Gastrocnemius medialis (tissue), 4 donors: ENCODE data around the gene FHL3. TPM values are rescaled to one million over a fixed set of nuclear protein-coding genes. Genes with fewer than 3 reads are reported as not detected.
"Not testable (repeated sequence)": the region's sequence is repeated elsewhere in the genome, so short reads cannot be mapped to it uniquely, and the experiment has no call there.

Experiments used
- ATAC-seq, 2 donors: fragments of 150-250 bp; one replicate each; pipeline ENCODE4 v1.9.1; 2016
- DNase-seq, 2 donors: peaks; one replicate each; pipeline ENCODE4 v3.0.0-alpha.2; 2019
- H3K27ac ChIP-seq, 4 donors: fragments of 200-600 bp; sonication (generic); 1 replicate in 1 of 4; 2 replicates in 3 of 4; pipeline ENCODE4 v1.5.1; 2016 to 2018; ENCODE audit warnings: mild to moderate bottlenecking in 2 of 4, moderate library complexity in 1 of 4
- H3K27me3 ChIP-seq, 3 donors: fragments of 200-600 bp; sonication (generic) in 2 of 3; 1 replicate in 1 of 3; 2 replicates in 2 of 3; pipeline versions ENCODE4 v1.5.1 to v1.6.0; 2016 to 2019; ENCODE audit warnings: mild to moderate bottlenecking in 1 of 3, moderate library complexity in 1 of 3
- H3K36me3 ChIP-seq, 2 donors: fragments of 200-600 bp; sonication (generic) in 1 of 2; one replicate each; pipeline ENCODE4 v1.5.1; 2017 to 2018
- H3K4me1 ChIP-seq, 2 donors: fragments of 200-600 bp; sonication (generic) in 1 of 2; one replicate each; pipeline ENCODE4 v1.5.1; 2016 to 2017; ENCODE audit warnings: mild to moderate bottlenecking in 2 of 2
- H3K4me3 ChIP-seq, 4 donors: fragments of 200-600 bp; sonication (generic) in 3 of 4; 1 replicate in 1 of 4; 2 replicates in 3 of 4; pipeline ENCODE4 v1.5.1; 2016 to 2019; ENCODE audit warnings: mild to moderate bottlenecking in 2 of 4
- H3K9me3 ChIP-seq, 3 donors: fragments of 200-600 bp; sonication (generic) in 2 of 3; 1 replicate in 1 of 3; 2 replicates in 2 of 3; pipeline ENCODE4 v1.5.1; 2016 to 2019
- POLR2A ChIP-seq, 2 donors: fragments of 450-650 bp; IDR thresholded peaks; one replicate each; pipeline ENCODE4 v1.6.1; 2017; ENCODE audit warnings: antibody characterized with exemption in 2 of 2, mild to moderate bottlenecking in 2 of 2, moderate library complexity in 2 of 2
- in situ Hi-C, 4 donors: fragments of 200-750 bp; cut with MboI; loops; one replicate each; pipeline versions ENCODE4 v1.15.0 to v1.8.0; 2017; ENCODE audit warnings: low sequenced_read_pairs in 4 of 4
- intact Hi-C: fragments of 100-400 bp; cut with DNase I; formaldehyde crosslinking; loops from one replicate; pipeline ENCODE4 v1.15.1; 2023; ENCODE audit warnings: low total_unique reads
- total RNA-seq, 4 donors: library from RNA; depleted of rRNA; stranded (reverse); fragments of >200 nt; gene quantifications; one replicate each; pipeline versions ENCODE4 v1.1.0 to v1.2.3, GENCODE V29; 2016
- TF ChIP-seq, protein P1 (sequence below), 5 experiments: fragments of 450-650 bp in 3 of 5; fragments of 200-600 bp in 2 of 5; sonication (generic) in 2 of 5; IDR thresholded peaks in 4 of 5; conservative IDR thresholded peaks in 1 of 5; 1 replicate in 4 of 5; 2 replicates in 1 of 5; pipeline ENCODE4 v1.5.1; 2016 to 2019; ENCODE audit warnings: antibody characterized with exemption in 5 of 5, mild to moderate bottlenecking in 3 of 5, moderate library complexity in 3 of 5

The FHL3 gene
- total RNA-seq, 4 donors from 2014 or later, result 725 to 1,282 (median 1,051) TPM

DNA sequence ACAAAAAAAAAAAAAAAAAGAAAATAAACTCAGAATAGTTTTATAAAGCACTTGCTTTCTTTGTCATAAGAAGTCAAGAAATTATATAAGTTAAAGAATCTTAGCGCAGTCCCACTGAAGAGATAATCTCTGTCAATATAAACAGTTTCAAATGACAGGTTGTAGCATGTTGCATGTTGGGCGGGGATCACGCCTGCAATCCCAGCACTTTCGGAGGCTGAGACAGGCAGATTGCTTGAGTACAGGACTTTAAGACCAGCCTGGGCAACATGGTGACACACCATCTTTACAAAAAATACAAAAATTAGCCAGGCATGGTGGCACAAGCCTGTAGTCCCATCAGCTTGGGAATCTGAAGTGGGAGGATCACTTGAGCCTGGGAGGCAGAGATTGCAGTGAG is 40.0 kb downstream of the FHL3 start:
- ATAC-seq (no peak), DNase-seq (no peak)
- Histone ChIP-seq H3K9me3 (no peaks in the 10 kb centered on the region), H3K27me3 (no peaks in the 10 kb centered on the region), H3K36me3 (peaks cover 6 to 70% of the 10 kb centered on the region in 2 donors), H3K4me3 (no peak overlapping the region), H3K4me1 (no peaks in the 10 kb centered on the region), H3K27ac (peak overlapping the region in 1 of 4 donors; percentile 6)
- intact Hi-C loops, result loop anchor here (5.0 kb wide), 1 partner anchor 78 kb away; no protein-coding TSS in a partner anchor
- TF ChIP-seq POLR2A (IDR thresholded peaks at IDR 0.05), result no peak
- TF ChIP-seq, protein P1, sequence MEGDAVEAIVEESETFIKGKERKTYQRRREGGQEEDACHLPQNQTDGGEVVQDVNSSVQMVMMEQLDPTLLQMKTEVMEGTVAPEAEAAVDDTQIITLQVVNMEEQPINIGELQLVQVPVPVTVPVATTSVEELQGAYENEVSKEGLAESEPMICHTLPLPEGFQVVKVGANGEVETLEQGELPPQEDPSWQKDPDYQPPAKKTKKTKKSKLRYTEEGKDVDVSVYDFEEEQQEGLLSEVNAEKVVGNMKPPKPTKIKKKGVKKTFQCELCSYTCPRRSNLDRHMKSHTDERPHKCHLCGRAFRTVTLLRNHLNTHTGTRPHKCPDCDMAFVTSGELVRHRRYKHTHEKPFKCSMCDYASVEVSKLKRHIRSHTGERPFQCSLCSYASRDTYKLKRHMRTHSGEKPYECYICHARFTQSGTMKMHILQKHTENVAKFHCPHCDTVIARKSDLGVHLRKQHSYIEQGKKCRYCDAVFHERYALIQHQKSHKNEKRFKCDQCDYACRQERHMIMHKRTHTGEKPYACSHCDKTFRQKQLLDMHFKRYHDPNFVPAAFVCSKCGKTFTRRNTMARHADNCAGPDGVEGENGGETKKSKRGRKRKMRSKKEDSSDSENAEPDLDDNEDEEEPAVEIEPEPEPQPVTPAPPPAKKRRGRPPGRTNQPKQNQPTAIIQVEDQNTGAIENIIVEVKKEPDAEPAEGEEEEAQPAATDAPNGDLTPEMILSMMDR (IDR thresholded peaks at IDR 0.05 in 4 of 5, conservative IDR thresholded peaks at IDR 0.05 in 1 of 5), result no peak
- in situ Hi-C loops, result no loop called here

DNA sequence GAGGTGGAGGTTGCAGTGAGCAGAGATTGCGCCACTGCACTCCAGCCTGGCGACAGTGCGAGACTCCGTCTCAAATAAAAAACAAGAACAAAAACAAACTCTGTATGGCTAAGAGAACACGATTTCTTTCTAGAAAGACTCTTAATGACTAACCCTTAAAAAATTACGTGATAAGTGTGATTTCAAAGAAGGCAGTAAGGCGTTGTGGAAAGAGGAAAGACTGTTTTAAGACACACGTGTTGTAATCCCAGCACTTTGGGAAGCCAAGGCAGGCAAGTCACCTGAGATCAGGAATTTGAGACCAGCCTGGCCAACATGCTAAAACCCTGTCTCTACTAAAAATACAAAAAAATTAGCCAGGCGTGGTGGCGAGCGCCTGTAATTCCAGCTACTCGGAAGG is 41.2 kb downstream of the FHL3 start:
- H3K9me3 ChIP-seq, DNase-seq, H3K27ac ChIP-seq, intact Hi-C loops, H3K27me3 ChIP-seq, H3K4me3 ChIP-seq, ATAC-seq, in situ Hi-C loops, H3K4me1 ChIP-seq: not testable (repeated sequence)
- peaks cover 6 to 74% of the 10 kb centered on the region in 2 donors for H3K36me3 ChIP-seq

GRCh38 chr1:37958690-37959089 is 46.6 kb downstream of the FHL3 start:
- Histone ChIP-seq H3K4me1 (no peaks in the 10 kb centered on the region), H3K4me3 (no peak overlapping the region), H3K27ac (peak overlapping the region in 1 of 4 donors; percentile 41), H3K27me3 (no peaks in the 10 kb centered on the region), H3K36me3 (peaks cover 0 to 55% of the 10 kb centered on the region in 2 donors), H3K9me3 (no peaks in the 10 kb centered on the region)
- intact Hi-C loops (no loop called here), in situ Hi-C loops (no loop called here)
- DNase-seq (no peak), ATAC-seq (no peak)
- TF ChIP-seq, protein P1 (IDR thresholded peaks at IDR 0.05 in 4 of 5, conservative IDR thresholded peaks at IDR 0.05 in 1 of 5), result no peak
- TF ChIP-seq POLR2A (IDR thresholded peaks at IDR 0.05), result no peak

DNA sequence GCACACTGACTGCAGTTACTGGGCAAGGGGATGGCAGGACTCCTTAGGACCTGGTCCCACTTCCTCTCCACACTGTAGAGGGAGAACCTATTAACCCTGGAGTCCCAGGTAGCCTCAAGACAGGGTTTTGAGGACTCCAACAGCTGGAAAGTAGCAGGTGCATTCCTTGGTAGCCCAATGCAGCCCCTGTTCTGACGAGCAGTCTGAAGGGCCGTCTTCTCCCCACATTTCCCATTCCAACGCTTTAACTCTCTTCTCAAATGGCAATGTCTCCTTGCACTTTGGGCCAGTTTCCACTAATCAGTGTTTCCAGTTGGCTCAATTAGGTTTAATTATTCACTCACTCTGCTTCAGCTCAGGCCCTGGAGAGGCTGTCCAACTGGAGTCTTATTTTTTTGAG is 49.6 kb downstream of the FHL3 start:
- Histone ChIP-seq H3K4me3 (no peak overlapping the region), H3K27me3 (no peaks in the 10 kb centered on the region), H3K4me1 (no peaks in the 10 kb centered on the region), H3K36me3 (peaks cover 0 to 48% of the 10 kb centered on the region in 2 donors), H3K9me3 (no peaks in the 10 kb centered on the region), H3K27ac (no peak overlapping the region)
- intact Hi-C loops, result no loop called here
- TF ChIP-seq, protein P1 (IDR thresholded peaks at IDR 0.05 in 4 of 5, conservative IDR thresholded peaks at IDR 0.05 in 1 of 5), result no peak
- TF ChIP-seq POLR2A (IDR thresholded peaks at IDR 0.05), result no peak
- in situ Hi-C loops, result no loop called here
- DNase-seq (peak in 1 of 2 donors; percentile 36), ATAC-seq (peak in 1 of 2 donors; percentile 28)

DNA sequence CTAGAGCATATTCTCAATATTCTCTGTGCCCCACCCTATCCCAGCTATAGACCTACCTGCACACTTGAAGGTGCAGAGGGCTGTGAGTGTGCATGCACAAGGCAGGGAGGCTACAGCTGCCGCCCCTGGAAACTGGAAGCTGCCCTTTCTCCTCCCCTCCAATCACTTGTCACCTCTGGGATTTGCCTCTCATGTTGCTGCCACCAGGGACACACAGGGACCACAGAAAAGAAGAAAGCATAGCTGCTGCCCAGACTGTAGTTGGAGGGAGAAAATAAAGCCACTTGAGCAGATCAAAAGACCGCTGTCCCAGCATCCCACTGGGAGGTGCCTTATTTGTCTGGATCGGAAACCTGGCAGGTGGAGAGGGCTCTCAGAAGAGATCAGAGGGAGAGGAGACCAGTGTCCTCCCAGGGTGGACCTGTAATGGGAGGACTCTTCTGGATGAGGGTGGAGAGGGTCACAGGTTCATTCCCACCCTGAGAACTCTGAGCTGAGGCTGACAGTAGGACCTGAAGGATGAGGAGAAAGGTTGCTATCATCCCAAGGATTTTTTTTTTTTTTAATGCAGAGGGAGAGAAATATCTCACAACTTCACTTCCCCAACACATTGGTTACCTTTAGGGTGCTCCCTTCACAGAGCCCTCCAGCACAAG is 50.9 kb downstream of the FHL3 start:
- TF ChIP-seq, protein P1 (IDR thresholded peaks at IDR 0.05 in 4 of 5, conservative IDR thresholded peaks at IDR 0.05 in 1 of 5), result no peak
- TF ChIP-seq POLR2A (IDR thresholded peaks at IDR 0.05), result no peak
- no peaks in the 10 kb centered on the region for H3K9me3 ChIP-seq
- H3K36me3 ChIP-seq, result peaks cover 0 to 35% of the 10 kb centered on the region in 2 donors
- ATAC-seq (peak in 1 of 2 donors; percentile 8), DNase-seq (peak in 1 of 2 donors; percentile 35)
- H3K27ac ChIP-seq, result no peak overlapping the region
- in situ Hi-C loops, result no loop called here
- intact Hi-C loops, result no loop called here
- no peaks in the 10 kb centered on the region for H3K27me3 ChIP-seq
- no peaks in the 10 kb centered on the region for H3K4me1 ChIP-seq
- no peak overlapping the region for H3K4me3 ChIP-seq
